ENCODE measurements around the gene METTL26. TPM values are rescaled to one million over a fixed set of nuclear protein-coding genes. Genes with fewer than 3 reads are reported as not detected.

Gene METTL26
- polyA plus RNA-seq, 2 of the 4 experiments (the other 2 are of a cell fraction), result 47.2 to 78.3 TPM

- no peak for TF ChIP-seq RAD21 (conservative IDR thresholded peaks at IDR 0.05 in 1 of 2, IDR thresholded peaks at IDR 0.05 in 1 of 2)
Observed at GRCh38 chr16:668519-669171, 32.5 kb upstream of the METTL26 start (continued).

- ChIA-PET CTCF (interaction anchor here (0.6 to 13.5 kb wide), 22 partner anchors 8 to 943 kb away, joined by 3 to 105 read pairs (median 5); partner anchors contain the start of genes METTL26, RHBDL1, STUB1 and WDR24), POLR2A (no interaction called here)
Observed at GRCh38 chr16:667780-668518, 31.8 kb upstream of the METTL26 start, which contains the start of gene RHOT2. Gene RHOT2, plus strand, starts transcription at chr16:668132. Its CDS starts 68 bp downstream, at chr16:668200.

More at GRCh38 chr16:667780-668518, 31.8 kb upstream of the METTL26 start, which contains the start of gene RHOT2:
- peak within 1 kb of the TSS; percentile 97 for H3K4me2 ChIP-seq
- H3K27ac ChIP-seq, result peak within 1 kb of the TSS; percentile 90 to 93
- peak; percentile 63 to 93 for DNase-seq (ENCODE audit: low read depth in 1 of 2, low spot score in 1 of 2)
- ATAC-seq, result peak; percentile 81 to 94
- TF ChIP-seq ELK1 (IDR thresholded peaks at IDR 0.05; ENCODE audit: low read depth, low read length) (0 out of 2 replicates have a peak, but pooled peaks have one; percentile 34), POLR2A (IDR thresholded peaks at IDR 0.05; ENCODE audit: low read length) (peak; percentile 73), SMC3 (IDR thresholded peaks at IDR 0.05) (peak; percentile 78), ATOH8 (CRISPR knock-in tag; IDR thresholded peaks at IDR 0.05; ENCODE audit: low read depth) (no peak), CBX8 (IDR thresholded peaks at IDR 0.05) (no peak), PHF8 (IDR thresholded peaks at IDR 0.05; ENCODE audit: borderline replicate concordance, low read depth) (peak; percentile 73; the same call in 1 of the 2 replicates), E2F6 (IDR thresholded peaks at IDR 0.05; ENCODE audit: borderline replicate concordance, low read depth) (peak; percentile 83), RNF2 (IDR thresholded peaks at IDR 0.05; ENCODE audit: borderline replicate concordance, low read depth) (0 out of 2 replicates have a peak, but pooled peaks have one; percentile 36), MAZ (IDR thresholded peaks at IDR 0.05; ENCODE audit: borderline replicate concordance, low read depth, low read length) (peak; percentile 98), PBX3 (IDR thresholded peaks at IDR 0.05) (peak; percentile 42; the same call in 1 of the 2 replicates), RAD21 (conservative IDR thresholded peaks at IDR 0.05 in 1 of 2, IDR thresholded peaks at IDR 0.05 in 1 of 2) (peak in 1 of 2 experiments; percentile 51; a peak in 4 of 5 replicates), BHLHE40 (IDR thresholded peaks at IDR 0.05; ENCODE audit: low read depth, low read length) (no peak), BCL3 (IDR thresholded peaks at IDR 0.05) (peak; percentile 76; the same call in 2 of the 3 replicates), NFE2L2 (conservative IDR thresholded peaks at IDR 0.05; ENCODE audit: low read length) (no peak), JUN (IDR thresholded peaks at IDR 0.05) (peak; percentile 57 to 93), MAX (IDR thresholded peaks at IDR 0.05) (peak; percentile 85), MYC (IDR thresholded peaks at IDR 0.05; ENCODE audit: borderline replicate concordance, low read length) (peak; percentile 58)
- TF ChIP-seq, protein P1, sequence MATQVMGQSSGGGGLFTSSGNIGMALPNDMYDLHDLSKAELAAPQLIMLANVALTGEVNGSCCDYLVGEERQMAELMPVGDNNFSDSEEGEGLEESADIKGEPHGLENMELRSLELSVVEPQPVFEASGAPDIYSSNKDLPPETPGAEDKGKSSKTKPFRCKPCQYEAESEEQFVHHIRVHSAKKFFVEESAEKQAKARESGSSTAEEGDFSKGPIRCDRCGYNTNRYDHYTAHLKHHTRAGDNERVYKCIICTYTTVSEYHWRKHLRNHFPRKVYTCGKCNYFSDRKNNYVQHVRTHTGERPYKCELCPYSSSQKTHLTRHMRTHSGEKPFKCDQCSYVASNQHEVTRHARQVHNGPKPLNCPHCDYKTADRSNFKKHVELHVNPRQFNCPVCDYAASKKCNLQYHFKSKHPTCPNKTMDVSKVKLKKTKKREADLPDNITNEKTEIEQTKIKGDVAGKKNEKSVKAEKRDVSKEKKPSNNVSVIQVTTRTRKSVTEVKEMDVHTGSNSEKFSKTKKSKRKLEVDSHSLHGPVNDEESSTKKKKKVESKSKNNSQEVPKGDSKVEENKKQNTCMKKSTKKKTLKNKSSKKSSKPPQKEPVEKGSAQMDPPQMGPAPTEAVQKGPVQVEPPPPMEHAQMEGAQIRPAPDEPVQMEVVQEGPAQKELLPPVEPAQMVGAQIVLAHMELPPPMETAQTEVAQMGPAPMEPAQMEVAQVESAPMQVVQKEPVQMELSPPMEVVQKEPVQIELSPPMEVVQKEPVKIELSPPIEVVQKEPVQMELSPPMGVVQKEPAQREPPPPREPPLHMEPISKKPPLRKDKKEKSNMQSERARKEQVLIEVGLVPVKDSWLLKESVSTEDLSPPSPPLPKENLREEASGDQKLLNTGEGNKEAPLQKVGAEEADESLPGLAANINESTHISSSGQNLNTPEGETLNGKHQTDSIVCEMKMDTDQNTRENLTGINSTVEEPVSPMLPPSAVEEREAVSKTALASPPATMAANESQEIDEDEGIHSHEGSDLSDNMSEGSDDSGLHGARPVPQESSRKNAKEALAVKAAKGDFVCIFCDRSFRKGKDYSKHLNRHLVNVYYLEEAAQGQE (IDR thresholded peaks at IDR 0.05), result no peak
- TF ChIP-seq, protein P2, sequence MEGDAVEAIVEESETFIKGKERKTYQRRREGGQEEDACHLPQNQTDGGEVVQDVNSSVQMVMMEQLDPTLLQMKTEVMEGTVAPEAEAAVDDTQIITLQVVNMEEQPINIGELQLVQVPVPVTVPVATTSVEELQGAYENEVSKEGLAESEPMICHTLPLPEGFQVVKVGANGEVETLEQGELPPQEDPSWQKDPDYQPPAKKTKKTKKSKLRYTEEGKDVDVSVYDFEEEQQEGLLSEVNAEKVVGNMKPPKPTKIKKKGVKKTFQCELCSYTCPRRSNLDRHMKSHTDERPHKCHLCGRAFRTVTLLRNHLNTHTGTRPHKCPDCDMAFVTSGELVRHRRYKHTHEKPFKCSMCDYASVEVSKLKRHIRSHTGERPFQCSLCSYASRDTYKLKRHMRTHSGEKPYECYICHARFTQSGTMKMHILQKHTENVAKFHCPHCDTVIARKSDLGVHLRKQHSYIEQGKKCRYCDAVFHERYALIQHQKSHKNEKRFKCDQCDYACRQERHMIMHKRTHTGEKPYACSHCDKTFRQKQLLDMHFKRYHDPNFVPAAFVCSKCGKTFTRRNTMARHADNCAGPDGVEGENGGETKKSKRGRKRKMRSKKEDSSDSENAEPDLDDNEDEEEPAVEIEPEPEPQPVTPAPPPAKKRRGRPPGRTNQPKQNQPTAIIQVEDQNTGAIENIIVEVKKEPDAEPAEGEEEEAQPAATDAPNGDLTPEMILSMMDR (IDR thresholded peaks at IDR 0.05), result peak; percentile 86
- H3K4me3 ChIP-seq, result peak within 1 kb of the TSS; percentile 98
- 4% methylated on average over 14 of the region's 78 CpGs for WGBS (ENCODE audit: missing lambda C conversion rate)
- FAIRE-seq, result no peak
- H3K4me1 ChIP-seq, result peaks cover 11% of the 10 kb centered on the region
- H3K9me3 ChIP-seq, result no peaks in the 10 kb centered on the region

All from A549 (cell line).